GM23338 (cell line): Measurements from ENCODE around the gene LCMT1. TPM values are rescaled to one million over a fixed set of nuclear protein-coding genes. Genes with fewer than 3 reads are reported as not detected.

ENCODE experiments used
- EZH2 ChIP-seq: fragments of 200-600 bp; sonication (generic); IDR thresholded peaks from one replicate; pipeline ENCODE4 v1.8.0; 2017; ENCODE audit warnings: antibody characterized with exemption, mild to moderate bottlenecking, low read depth; ENCODE audit not compliant: unreplicated experiment
- JUNB ChIP-seq: IDR thresholded peaks from one replicate; pipeline ENCODE4 v1.6.1; 2016; ENCODE audit warnings: antibody characterized with exemption; ENCODE audit not compliant: unreplicated experiment
- NANOG ChIP-seq: IDR thresholded peaks from 2 replicates; pipeline ENCODE4 v1.6.1; 2016; ENCODE audit warnings: antibody characterized with exemption, borderline replicate concordance
- POLR2AphosphoS5 ChIP-seq: IDR thresholded peaks from 2 replicates; pipeline ENCODE4 v1.6.1; 2016; ENCODE audit warnings: antibody characterized with exemption, low read depth
- STAT1 ChIP-seq: IDR thresholded peaks from one replicate; pipeline ENCODE4 v1.6.1; 2016; ENCODE audit warnings: antibody characterized with exemption; ENCODE audit not compliant: unreplicated experiment
- ZNF114 ChIP-seq: fragments of 250-450 bp; sonication (Bioruptor Pico); IDR thresholded peaks from 2 replicates; pipeline ENCODE4 v1.5.0; 2020; ENCODE audit warnings: mild to moderate bottlenecking, moderate library complexity
- ZNF331 ChIP-seq: fragments of 250-450 bp; sonication (Bioruptor Pico); IDR thresholded peaks from 2 replicates; pipeline ENCODE4 v1.5.0; 2020; ENCODE audit warnings: low read depth, mild to moderate bottlenecking, moderate library complexity
- polyA plus RNA-seq: library from polyadenylated mRNA; unstranded; fragments of >200 nt; fragmentation: Nextera tagmentation; extraction: Ambion mirVana; gene quantifications from 2 replicates; pipeline ENCODE4 v1.2.1, GENCODE V29; 2016
- total RNA-seq: library from RNA; depleted of rRNA; stranded (reverse); fragments of >200 nt; shearing (Covaris generic); gene quantifications from 2 replicates; pipeline ENCODE4 v1.2.3, GENCODE V29; 2014
- TF ChIP-seq, protein P1 (sequence below): fragments of 250-450 bp; sonication (Bioruptor Pico); IDR thresholded peaks from 2 replicates; pipeline ENCODE4 v1.5.0; 2020; ENCODE audit warnings: mild to moderate bottlenecking, moderate library complexity
- TF ChIP-seq, protein P2 (sequence below): IDR thresholded peaks from one replicate; pipeline ENCODE4 v1.6.1; 2018; ENCODE audit warnings: antibody characterized with exemption; ENCODE audit not compliant: unreplicated experiment
- TF ChIP-seq, protein P3 (sequence below): IDR thresholded peaks from 2 replicates; pipeline ENCODE4 v1.6.1; 2016; ENCODE audit warnings: antibody characterized with exemption

LCMT1 gene
- total and polyA plus RNA-seq, 2 experiments from 2014 or later, result 56.2 to 84.6 TPM

DNA sequence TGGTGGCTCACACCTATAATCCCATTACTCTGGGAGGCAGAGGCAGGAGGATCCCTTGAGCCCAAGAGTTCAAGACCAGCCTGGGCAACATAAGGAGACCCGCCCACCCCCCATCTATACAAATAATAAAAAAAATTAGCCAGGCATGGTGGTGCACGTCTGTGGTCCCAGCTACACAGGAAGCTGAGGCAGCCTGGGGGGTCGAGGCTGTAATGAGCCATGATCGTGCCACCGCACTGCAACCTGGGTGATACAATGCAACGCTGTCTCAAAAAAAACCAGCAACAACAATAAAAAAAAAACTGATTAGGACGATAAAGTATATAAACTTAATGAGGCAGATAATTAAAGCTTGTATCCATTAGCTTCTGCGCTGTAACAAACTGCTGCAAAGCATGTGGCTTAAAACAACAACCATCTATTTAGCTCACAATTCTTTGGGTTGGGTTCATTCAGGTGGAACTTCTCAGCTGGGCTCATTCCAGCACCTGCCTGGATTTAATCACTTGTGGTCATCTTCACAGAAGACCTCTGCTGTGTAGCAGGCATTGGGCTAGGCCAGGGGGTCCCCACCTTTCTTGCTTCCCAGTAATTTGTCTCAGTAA lies 45.8 kb downstream of the LCMT1 start (continued):
- TF ChIP-seq, protein P1, sequence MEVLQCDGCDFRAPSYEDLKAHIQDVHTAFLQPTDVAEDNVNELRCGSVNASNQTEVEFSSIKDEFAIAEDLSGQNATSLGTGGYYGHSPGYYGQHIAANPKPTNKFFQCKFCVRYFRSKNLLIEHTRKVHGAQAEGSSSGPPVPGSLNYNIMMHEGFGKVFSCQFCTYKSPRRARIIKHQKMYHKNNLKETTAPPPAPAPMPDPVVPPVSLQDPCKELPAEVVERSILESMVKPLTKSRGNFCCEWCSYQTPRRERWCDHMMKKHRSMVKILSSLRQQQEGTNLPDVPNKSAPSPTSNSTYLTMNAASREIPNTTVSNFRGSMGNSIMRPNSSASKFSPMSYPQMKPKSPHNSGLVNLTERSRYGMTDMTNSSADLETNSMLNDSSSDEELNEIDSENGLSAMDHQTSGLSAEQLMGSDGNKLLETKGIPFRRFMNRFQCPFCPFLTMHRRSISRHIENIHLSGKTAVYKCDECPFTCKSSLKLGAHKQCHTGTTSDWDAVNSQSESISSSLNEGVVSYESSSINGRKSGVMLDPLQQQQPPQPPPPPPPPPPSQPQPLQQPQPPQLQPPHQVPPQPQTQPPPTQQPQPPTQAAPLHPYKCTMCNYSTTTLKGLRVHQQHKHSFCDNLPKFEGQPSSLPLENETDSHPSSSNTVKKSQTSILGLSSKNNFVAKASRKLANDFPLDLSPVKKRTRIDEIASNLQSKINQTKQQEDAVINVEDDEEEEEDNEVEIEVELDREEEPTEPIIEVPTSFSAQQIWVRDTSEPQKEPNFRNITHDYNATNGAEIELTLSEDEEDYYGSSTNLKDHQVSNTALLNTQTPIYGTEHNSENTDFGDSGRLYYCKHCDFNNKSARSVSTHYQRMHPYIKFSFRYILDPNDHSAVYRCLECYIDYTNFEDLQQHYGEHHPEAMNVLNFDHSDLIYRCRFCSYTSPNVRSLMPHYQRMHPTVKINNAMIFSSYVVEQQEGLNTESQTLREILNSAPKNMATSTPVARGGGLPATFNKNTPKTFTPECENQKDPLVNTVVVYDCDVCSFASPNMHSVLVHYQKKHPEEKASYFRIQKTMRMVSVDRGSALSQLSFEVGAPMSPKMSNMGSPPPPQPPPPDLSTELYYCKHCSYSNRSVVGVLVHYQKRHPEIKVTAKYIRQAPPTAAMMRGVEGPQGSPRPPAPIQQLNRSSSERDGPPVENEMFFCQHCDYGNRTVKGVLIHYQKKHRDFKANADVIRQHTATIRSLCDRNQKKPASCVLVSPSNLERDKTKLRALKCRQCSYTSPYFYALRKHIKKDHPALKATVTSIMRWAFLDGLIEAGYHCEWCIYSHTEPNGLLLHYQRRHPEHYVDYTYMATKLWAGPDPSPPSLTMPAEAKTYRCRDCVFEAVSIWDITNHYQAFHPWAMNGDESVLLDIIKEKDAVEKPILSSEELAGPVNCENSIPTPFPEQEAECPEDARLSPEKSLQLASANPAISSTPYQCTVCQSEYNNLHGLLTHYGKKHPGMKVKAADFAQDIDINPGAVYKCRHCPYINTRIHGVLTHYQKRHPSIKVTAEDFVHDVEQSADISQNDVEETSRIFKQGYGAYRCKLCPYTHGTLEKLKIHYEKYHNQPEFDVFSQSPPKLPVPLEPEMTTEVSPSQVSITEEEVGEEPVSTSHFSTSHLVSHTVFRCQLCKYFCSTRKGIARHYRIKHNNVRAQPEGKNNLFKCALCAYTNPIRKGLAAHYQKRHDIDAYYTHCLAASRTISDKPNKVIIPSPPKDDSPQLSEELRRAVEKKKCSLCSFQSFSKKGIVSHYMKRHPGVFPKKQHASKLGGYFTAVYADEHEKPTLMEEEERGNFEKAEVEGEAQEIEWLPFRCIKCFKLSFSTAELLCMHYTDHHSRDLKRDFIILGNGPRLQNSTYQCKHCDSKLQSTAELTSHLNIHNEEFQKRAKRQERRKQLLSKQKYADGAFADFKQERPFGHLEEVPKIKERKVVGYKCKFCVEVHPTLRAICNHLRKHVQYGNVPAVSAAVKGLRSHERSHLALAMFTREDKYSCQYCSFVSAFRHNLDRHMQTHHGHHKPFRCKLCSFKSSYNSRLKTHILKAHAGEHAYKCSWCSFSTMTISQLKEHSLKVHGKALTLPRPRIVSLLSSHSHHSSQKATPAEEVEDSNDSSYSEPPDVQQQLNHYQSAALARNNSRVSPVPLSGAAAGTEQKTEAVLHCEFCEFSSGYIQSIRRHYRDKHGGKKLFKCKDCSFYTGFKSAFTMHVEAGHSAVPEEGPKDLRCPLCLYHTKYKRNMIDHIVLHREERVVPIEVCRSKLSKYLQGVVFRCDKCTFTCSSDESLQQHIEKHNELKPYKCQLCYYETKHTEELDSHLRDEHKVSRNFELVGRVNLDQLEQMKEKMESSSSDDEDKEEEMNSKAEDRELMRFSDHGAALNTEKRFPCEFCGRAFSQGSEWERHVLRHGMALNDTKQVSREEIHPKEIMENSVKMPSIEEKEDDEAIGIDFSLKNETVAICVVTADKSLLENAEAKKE (CRISPR knock-in tag), result no peak
- TF ChIP-seq, protein P2, sequence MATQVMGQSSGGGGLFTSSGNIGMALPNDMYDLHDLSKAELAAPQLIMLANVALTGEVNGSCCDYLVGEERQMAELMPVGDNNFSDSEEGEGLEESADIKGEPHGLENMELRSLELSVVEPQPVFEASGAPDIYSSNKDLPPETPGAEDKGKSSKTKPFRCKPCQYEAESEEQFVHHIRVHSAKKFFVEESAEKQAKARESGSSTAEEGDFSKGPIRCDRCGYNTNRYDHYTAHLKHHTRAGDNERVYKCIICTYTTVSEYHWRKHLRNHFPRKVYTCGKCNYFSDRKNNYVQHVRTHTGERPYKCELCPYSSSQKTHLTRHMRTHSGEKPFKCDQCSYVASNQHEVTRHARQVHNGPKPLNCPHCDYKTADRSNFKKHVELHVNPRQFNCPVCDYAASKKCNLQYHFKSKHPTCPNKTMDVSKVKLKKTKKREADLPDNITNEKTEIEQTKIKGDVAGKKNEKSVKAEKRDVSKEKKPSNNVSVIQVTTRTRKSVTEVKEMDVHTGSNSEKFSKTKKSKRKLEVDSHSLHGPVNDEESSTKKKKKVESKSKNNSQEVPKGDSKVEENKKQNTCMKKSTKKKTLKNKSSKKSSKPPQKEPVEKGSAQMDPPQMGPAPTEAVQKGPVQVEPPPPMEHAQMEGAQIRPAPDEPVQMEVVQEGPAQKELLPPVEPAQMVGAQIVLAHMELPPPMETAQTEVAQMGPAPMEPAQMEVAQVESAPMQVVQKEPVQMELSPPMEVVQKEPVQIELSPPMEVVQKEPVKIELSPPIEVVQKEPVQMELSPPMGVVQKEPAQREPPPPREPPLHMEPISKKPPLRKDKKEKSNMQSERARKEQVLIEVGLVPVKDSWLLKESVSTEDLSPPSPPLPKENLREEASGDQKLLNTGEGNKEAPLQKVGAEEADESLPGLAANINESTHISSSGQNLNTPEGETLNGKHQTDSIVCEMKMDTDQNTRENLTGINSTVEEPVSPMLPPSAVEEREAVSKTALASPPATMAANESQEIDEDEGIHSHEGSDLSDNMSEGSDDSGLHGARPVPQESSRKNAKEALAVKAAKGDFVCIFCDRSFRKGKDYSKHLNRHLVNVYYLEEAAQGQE, result no peak
- TF ChIP-seq STAT1 (no peak), JUNB (no peak), EZH2 (no peak), ZNF114 (CRISPR knock-in tag) (no peak), POLR2AphosphoS5 (no peak), NANOG (no peak), ZNF331 (no peak)
- TF ChIP-seq, protein P3, sequence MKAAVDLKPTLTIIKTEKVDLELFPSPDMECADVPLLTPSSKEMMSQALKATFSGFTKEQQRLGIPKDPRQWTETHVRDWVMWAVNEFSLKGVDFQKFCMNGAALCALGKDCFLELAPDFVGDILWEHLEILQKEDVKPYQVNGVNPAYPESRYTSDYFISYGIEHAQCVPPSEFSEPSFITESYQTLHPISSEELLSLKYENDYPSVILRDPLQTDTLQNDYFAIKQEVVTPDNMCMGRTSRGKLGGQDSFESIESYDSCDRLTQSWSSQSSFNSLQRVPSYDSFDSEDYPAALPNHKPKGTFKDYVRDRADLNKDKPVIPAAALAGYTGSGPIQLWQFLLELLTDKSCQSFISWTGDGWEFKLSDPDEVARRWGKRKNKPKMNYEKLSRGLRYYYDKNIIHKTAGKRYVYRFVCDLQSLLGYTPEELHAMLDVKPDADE, result no peak
